ENCODE results near the gene SLK. TPM values are rescaled to one million over a fixed set of nuclear protein-coding genes. Genes with fewer than 3 reads are reported as not detected.

SLK gene
- total RNA-seq, 2 donors from 2014 or later, result 38.3 to 91.2 TPM

GRCh38 chr10:104054430-104054829 lies 87.5 kb downstream of the SLK start:
- Histone ChIP-seq H3K27me3 (replicated peaks; ENCODE audit: insufficient read depth) (no peaks in the 10 kb centered on the region), H3K36me3 (no peaks in the 10 kb centered on the region), H3K9me3 (no peaks in the 10 kb centered on the region), H3K4me3 (no peak overlapping the region), H3K27ac (no peak overlapping the region), H3K4me1 (ENCODE audit: control insufficient read depth in 1 of 2, low read depth in 2 of 2) (no peaks in the 10 kb centered on the region)
- no peak for DNase-seq (ENCODE audit: low spot score)
- ATAC-seq (ENCODE audit: insufficient number of reproducible peaks, low FRiP score, low read depth), result no peak
- no peak for TF ChIP-seq CTCF (IDR thresholded peaks at IDR 0.05)

DNA sequence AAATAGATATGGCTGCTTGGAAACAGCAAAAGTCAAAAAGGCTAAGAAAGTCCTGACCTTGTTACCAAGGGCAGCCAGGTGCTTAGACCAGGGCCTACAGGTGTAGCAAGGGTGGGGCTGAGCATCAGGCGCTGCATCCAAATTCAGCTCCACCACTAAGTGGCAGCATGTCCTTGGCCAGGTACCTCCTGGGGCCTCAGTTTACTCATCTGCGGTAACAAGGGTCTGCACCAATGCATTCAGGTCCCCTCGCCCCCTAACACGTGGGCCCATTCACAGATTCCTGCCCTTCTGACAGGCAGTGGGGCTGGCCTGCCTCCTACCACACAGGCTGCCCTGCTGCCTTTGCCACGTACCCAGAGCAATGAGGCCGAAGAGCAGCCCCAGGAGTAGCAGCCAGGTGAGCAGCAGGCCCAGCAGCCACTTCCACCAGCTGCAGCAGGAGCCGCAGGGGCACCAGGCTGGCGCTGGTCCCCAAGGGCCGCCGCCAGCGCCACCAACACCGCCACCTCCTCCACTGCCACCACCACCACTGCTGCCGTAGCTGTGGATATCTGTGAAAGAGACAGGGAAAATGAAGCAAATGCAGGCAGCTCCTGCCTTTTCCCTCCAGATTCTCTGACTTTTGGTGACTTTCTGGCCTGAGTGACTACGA lies 89.8 kb downstream of the SLK start:
- Histone ChIP-seq H3K4me3 (no peak overlapping the region), H3K9me3 (no peaks in the 10 kb centered on the region), H3K27me3 (replicated peaks; ENCODE audit: insufficient read depth) (no peaks in the 10 kb centered on the region), H3K27ac (no peak overlapping the region), H3K36me3 (no peaks in the 10 kb centered on the region), H3K4me1 (ENCODE audit: control insufficient read depth in 1 of 2, low read depth in 2 of 2) (no peaks in the 10 kb centered on the region)
- no peak for TF ChIP-seq CTCF (IDR thresholded peaks at IDR 0.05)
- ATAC-seq (ENCODE audit: insufficient number of reproducible peaks, low FRiP score, low read depth) (no peak), DNase-seq (ENCODE audit: low spot score) (no peak)

DNA sequence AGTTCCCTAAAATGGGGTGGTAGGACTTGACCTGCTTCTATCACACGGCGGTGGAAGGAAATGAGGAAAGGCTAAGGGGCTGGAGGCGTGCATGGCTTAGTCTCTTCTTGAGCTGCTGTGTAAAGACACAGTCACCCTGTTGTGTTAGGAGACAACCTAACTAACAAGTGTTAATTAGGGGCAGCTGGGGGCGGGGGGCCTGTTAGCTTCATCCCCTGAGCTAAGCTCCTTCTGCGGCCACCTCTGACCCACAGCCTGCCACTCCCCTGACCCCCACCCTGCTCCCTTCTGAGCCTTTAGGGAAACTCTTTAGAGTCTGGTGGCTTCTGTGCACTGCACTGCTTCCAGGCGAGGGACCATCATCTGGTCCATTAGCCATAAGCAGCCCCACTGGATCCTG lies 90.8 kb downstream of the SLK start:
- no peak for DNase-seq (ENCODE audit: low spot score)
- H3K27me3 ChIP-seq (replicated peaks; ENCODE audit: insufficient read depth), result no peaks in the 10 kb centered on the region
- H3K36me3 ChIP-seq, result no peaks in the 10 kb centered on the region
- H3K4me3 ChIP-seq, result no peak overlapping the region
- no peak for TF ChIP-seq CTCF (IDR thresholded peaks at IDR 0.05)
- H3K9me3 ChIP-seq, result no peaks in the 10 kb centered on the region
- ATAC-seq (ENCODE audit: insufficient number of reproducible peaks, low FRiP score, low read depth), result no peak
- no peak overlapping the region for H3K27ac ChIP-seq
- H3K4me1 ChIP-seq (ENCODE audit: control insufficient read depth in 1 of 2, low read depth in 2 of 2), result no peaks in the 10 kb centered on the region

GRCh38 chr10:104059364-104059763 lies 92.4 kb downstream of the SLK start:
- Histone ChIP-seq H3K4me1 (ENCODE audit: control insufficient read depth in 1 of 2, low read depth in 2 of 2) (no peaks in the 10 kb centered on the region), H3K27ac (no peak overlapping the region), H3K36me3 (no peaks in the 10 kb centered on the region), H3K4me3 (no peak overlapping the region), H3K9me3 (no peaks in the 10 kb centered on the region), H3K27me3 (replicated peaks; ENCODE audit: insufficient read depth) (no peaks in the 10 kb centered on the region)
- no peak for DNase-seq (ENCODE audit: low spot score)
- ATAC-seq (ENCODE audit: insufficient number of reproducible peaks, low FRiP score, low read depth), result no peak
- no peak for TF ChIP-seq CTCF (IDR thresholded peaks at IDR 0.05)

- TF ChIP-seq CTCF (IDR thresholded peaks at IDR 0.05), result no peak
- H3K27ac ChIP-seq, result no peak overlapping the region
- no peaks in the 10 kb centered on the region for H3K27me3 ChIP-seq (replicated peaks; ENCODE audit: insufficient read depth)
- no peak for DNase-seq (ENCODE audit: low spot score)
- no peak overlapping the region for H3K4me3 ChIP-seq
- H3K9me3 ChIP-seq, result no peaks in the 10 kb centered on the region
- no peaks in the 10 kb centered on the region for H3K36me3 ChIP-seq
- H3K4me1 ChIP-seq (ENCODE audit: control insufficient read depth in 1 of 2, low read depth in 2 of 2), result no peaks in the 10 kb centered on the region
- no peak for ATAC-seq (ENCODE audit: insufficient number of reproducible peaks, low FRiP score, low read depth)
These were observed 94.3 kb downstream of the SLK start for GRCh38 chr10:104061196-104061595.
